Natural killer cell treated with Interleukin-12 subunit alpha and Interleukin-12 subunit beta and Interleukin-15 and Interleukin-18, amount 100 ng/mL, for 72 hours (primary cell): ENCODE measurements around the gene FDPS. TPM values are rescaled to one million over a fixed set of nuclear protein-coding genes. Genes with fewer than 3 reads are reported as not detected.
A peak's percentile ranks its signal among the peaks of the same experiment; 100 is the strongest.

Source experiments
- ATAC-seq, 2 donors: fragments of 150-1000 bp; cut with Tn5 transposase in 1 of 2; sonication (Bioruptor Pico), chemical (Tn5 transposase) in 1 of 2; 2 replicates each; pipeline ENCODE4 v1.10.0; 2021
- DNase-seq: peaks from one replicate; pipeline ENCODE4 v3.0.0; 2022; ENCODE audit warnings: low spot score
- H3K27ac Mint-ChIP-seq, 2 donors: 1 replicate in 1 of 2; 2 replicates in 1 of 2; pipeline ENCODE4 v1.8.0; 2022; ENCODE audit warnings: mixed read lengths in 2 of 2, mild to moderate bottlenecking in 1 of 2, moderate library complexity in 1 of 2
- H3K27me3 Mint-ChIP-seq, 2 donors: 1 replicate in 1 of 2; 2 replicates in 1 of 2; pipeline ENCODE4 v1.8.0; 2022; ENCODE audit warnings: mixed read lengths in 2 of 2
- H3K36me3 Mint-ChIP-seq: one replicate; pipeline ENCODE4 v1.8.0; 2022; ENCODE audit warnings: mixed read lengths
- H3K4me1 Mint-ChIP-seq, 2 donors: 1 replicate in 1 of 2; 2 replicates in 1 of 2; pipeline ENCODE4 v1.8.0; 2022; ENCODE audit warnings: low read depth in 2 of 2, mixed read lengths in 2 of 2, mild to moderate bottlenecking in 1 of 2
- H3K4me3 Mint-ChIP-seq: one replicate; pipeline ENCODE4 v1.8.0; 2022; ENCODE audit warnings: mixed read lengths
- H3K9me3 Mint-ChIP-seq: 2 replicates; pipeline ENCODE4 v1.8.0; 2022; ENCODE audit warnings: mixed read lengths
- total RNA-seq, 2 donors: library from RNA; stranded (reverse); gene quantifications; one replicate each; pipeline ENCODE4 v1.2.3, GENCODE V29; 2022

Gene FDPS
- total RNA-seq, 2 donors from 2014 or later = 251 to 386 TPM

- Mint-ChIP-seq H3K9me3 (no peaks in the 10 kb centered on the region), H3K4me1 (peaks cover 30 to 35% of the 10 kb centered on the region in 2 donors), H3K4me3 (no peak overlapping the region), H3K27me3 (no peaks in the 10 kb centered on the region), H3K27ac (no peak overlapping the region), H3K36me3 (peaks cover 15% of the 10 kb centered on the region)
- DNase-seq (no peak), ATAC-seq (no peak)
Observed at GRCh38 chr1:155316922-155317321, 8.3 kb downstream of the FDPS start.

- H3K4me1 Mint-ChIP-seq = peaks cover 30 to 33% of the 10 kb centered on the region in 2 donors
- ATAC-seq (no peak), DNase-seq (no peak)
- peaks cover 15% of the 10 kb centered on the region for H3K36me3 Mint-ChIP-seq
- no peaks in the 10 kb centered on the region for H3K27me3 Mint-ChIP-seq
- H3K4me3 Mint-ChIP-seq = no peak overlapping the region
- no peaks in the 10 kb centered on the region for H3K9me3 Mint-ChIP-seq
- H3K27ac Mint-ChIP-seq = no peak overlapping the region
Observed at GRCh38 chr1:155318082-155318481, 9.4 kb downstream of the FDPS start.

DNA sequence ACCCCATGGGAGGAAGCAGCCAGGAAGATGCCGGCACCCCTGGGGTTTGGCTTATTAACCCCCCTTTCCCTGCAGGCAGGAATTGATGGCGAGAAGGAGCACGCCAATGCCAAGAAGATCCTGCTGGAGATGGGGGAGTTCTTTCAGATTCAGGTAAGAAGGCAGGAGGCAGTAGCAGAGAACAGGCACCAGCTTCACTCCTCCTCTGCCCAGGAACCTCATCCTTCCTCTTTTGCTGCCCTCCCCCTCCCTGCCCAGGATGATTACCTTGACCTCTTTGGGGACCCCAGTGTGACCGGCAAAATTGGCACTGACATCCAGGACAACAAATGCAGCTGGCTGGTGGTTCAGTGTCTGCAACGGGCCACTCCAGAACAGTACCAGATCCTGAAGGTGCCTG, 10.9 kb downstream of the FDPS start:
- Mint-ChIP-seq H3K27ac (no peak overlapping the region), H3K4me3 (peak overlapping the region; percentile 54)
- ATAC-seq = no peak

GRCh38 chr1:155320252-155320651, 11.6 kb downstream of the FDPS start:
- Mint-ChIP-seq H3K4me1 (peaks cover 26 to 28% of the 10 kb centered on the region in 2 donors), H3K9me3 (no peaks in the 10 kb centered on the region), H3K27ac (peak overlapping the region in 1 of 2 donors; percentile 18), H3K4me3 (peak overlapping the region; percentile 54), H3K27me3 (no peaks in the 10 kb centered on the region), H3K36me3 (peaks cover 11% of the 10 kb centered on the region)
- DNase-seq (no peak), ATAC-seq (no peak)

More for the DNA sequence above, 10.9 kb downstream of the FDPS start:
- Mint-ChIP-seq H3K4me1 (peaks cover 26 to 28% of the 10 kb centered on the region in 2 donors), H3K27me3 (no peaks in the 10 kb centered on the region), H3K9me3 (no peaks in the 10 kb centered on the region), H3K36me3 (peaks cover 11% of the 10 kb centered on the region)
- DNase-seq = no peak

DNA sequence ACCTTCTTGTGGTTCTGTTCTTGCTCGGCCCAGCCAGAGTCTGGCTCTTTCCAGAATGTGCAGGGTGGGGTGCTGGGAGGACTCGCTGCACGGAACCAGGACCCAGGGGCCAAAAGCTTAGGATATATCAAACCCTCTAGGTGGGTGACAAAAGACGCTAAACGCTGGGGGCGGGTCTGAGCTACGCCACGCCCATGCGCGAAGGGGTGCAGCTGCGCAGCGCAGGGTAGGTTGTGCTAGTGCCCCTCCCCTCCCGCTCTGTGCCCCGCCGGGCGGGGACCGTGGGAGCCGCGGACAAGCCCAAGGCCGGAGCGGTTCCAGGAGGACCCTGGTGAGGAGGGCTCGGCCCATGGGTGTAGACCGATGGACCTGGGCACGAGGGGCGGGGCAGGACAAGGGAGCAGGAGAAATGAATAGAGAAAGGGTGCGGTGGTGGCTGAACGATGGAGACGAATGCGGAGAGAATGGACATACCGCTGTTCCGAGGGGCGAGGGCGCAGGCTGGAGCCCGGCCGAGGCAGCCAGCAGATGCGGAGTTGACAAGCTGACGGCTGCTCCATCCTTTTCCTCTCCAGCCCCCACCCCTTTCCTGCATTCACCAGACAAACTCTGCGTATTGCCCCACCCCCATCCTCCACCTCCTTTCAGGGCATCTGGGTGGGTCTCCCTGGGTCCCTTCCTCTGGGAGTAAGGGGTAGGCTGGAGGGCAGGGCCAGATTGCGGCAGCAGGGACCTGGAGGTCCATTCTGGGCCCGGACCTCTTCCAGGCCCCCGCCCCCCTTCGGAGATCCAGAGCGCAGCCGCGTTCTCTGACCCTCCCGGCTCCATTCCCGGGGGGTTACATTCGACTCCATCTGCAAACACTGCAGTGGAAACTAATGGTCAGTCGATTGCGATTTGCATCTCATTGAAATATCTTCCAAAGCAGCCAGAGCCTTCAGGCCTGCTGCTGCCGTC, 12.3 kb downstream of the FDPS start, which contains the start of gene RUSC1:
Gene RUSC1, plus strand, starts transcription at position 234 of the 957 bp plus-strand sequence. CDS start 880 bp downstream, outside the sequence.
- Mint-ChIP-seq H3K36me3 (peaks cover 11% of the 10 kb centered on the region), H3K27me3 (no peaks in the 10 kb centered on the region), H3K4me1 (peaks cover 27 to 30% of the 10 kb centered on the region in 2 donors), H3K9me3 (no peaks in the 10 kb centered on the region), H3K4me3 (peak within 1 kb of the TSS; percentile 70), H3K27ac (peak within 1 kb of the TSS; percentile 18 to 47)
- ATAC-seq (peak; percentile 16 to 22), DNase-seq (peak; percentile 78)

GRCh38 chr1:155321639-155322503, 13.2 kb downstream of the FDPS start:
- peak overlapping the region; percentile 70 for H3K4me3 Mint-ChIP-seq
- DNase-seq (no peak), ATAC-seq (no peak)
- H3K9me3 Mint-ChIP-seq = no peaks in the 10 kb centered on the region
- no peaks in the 10 kb centered on the region for H3K27me3 Mint-ChIP-seq
- peaks cover 11% of the 10 kb centered on the region for H3K36me3 Mint-ChIP-seq
- H3K27ac Mint-ChIP-seq = peak overlapping the region in 1 of 2 donors; percentile 47
- H3K4me1 Mint-ChIP-seq = peaks cover 29 to 35% of the 10 kb centered on the region in 2 donors

DNA sequence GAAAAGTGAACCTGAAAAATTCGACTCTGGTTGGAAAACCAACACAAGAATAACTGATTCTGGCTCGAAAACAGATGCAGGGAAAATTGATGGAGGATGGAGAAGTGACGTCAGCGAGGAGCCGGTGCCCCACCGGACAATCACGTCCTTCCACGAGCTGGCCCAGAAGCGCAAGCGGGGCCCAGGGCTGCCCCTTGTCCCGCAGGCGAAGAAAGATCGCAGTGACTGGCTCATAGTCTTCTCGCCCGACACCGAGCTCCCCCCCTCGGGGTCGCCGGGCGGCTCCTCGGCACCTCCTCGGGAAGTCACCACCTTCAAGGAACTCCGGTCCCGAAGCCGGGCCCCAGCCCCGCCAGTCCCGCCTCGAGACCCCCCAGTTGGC, 13.9 kb downstream of the FDPS start:
- Mint-ChIP-seq H3K27ac (peak overlapping the region in 1 of 2 donors; percentile 47), H3K9me3 (no peaks in the 10 kb centered on the region), H3K36me3 (peaks cover 11% of the 10 kb centered on the region), H3K27me3 (no peaks in the 10 kb centered on the region), H3K4me3 (peak overlapping the region; percentile 70), H3K4me1 (peaks cover 29 to 35% of the 10 kb centered on the region in 2 donors)
- DNase-seq (no peak), ATAC-seq (no peak)

DNA sequence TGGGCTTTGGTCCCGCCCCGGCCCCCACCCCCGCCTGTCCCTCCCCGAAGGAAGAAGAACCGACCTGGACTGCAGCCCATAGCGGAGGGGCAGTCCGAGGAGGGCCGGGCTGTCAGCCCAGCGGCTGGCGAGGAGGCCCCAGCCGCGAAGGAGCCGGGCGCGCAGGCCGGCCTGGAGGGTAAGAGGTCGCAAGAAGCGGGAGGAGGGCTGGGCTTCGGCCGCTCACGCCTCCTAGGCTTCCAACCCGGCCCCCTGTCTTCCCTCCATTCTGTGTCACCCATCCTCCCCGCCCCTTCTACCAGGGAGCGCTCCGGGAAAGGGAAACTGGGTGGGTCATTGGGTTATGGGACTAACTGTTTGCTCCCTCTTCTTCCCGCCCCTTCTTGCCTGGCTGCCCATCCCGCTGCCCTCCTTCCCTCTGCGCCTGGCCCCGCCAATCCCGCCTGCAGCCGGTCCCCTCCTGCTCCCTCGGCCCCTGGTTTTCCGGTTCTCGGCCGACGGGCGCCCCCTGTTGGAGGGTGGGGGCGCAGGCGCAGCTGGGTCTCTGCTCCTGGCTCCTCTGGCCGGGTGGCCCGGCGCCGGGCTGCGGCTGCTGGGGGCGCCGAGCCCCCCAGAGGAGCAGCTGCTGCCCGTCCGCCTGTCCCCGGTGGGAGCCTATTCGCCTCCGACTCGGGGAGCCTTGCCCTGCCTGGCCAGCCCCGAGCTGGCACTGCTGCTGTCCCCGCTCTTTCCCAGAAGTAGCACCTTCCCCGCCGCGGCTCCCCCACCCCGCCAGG, 14.5 kb downstream of the FDPS start:
- Mint-ChIP-seq H3K9me3 (no peaks in the 10 kb centered on the region), H3K4me3 (peak overlapping the region; percentile 92), H3K36me3 (peaks cover 11% of the 10 kb centered on the region), H3K27me3 (no peaks in the 10 kb centered on the region), H3K27ac (peak overlapping the region in 1 of 2 donors; percentile 21), H3K4me1 (peaks cover 31 to 35% of the 10 kb centered on the region in 2 donors)
- ATAC-seq (peak; percentile 68 to 73), DNase-seq (peak; percentile 90)

DNA sequence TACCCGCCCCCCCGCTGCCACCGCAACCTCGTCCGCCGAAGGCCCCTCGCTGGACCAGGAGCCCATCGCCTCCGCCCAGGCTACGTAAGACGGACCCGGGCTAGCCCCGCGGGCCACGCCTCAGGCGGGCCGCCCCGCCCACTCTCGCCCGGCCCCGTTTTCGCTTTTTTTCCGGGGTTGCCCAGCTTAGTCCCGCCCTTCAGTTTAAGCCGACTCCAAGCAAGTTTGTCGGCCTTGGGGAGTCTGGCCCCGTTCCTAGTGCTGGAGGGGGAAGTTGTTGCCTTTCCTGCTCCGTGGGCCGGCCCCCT, 15.0 kb downstream of the FDPS start:
- Mint-ChIP-seq H3K4me1 (peaks cover 31 to 34% of the 10 kb centered on the region in 2 donors), H3K4me3 (peak overlapping the region; percentile 92)

GRCh38 chr1:155324037-155324716, 15.5 kb downstream of the FDPS start:
- H3K27ac Mint-ChIP-seq = peak overlapping the region; percentile 44 to 83
- ATAC-seq (peak; percentile 89), DNase-seq (peak; percentile 95)
- peak overlapping the region; percentile 92 for H3K4me3 Mint-ChIP-seq
- peaks cover 6% of the 10 kb centered on the region for H3K36me3 Mint-ChIP-seq
- H3K27me3 Mint-ChIP-seq = no peaks in the 10 kb centered on the region
- no peaks in the 10 kb centered on the region for H3K9me3 Mint-ChIP-seq
- H3K4me1 Mint-ChIP-seq = peaks cover 27 to 29% of the 10 kb centered on the region in 2 donors

More for the DNA sequence above, 15.0 kb downstream of the FDPS start:
- Mint-ChIP-seq H3K27ac (peak overlapping the region; percentile 44 to 83), H3K9me3 (no peaks in the 10 kb centered on the region), H3K36me3 (peaks cover 11% of the 10 kb centered on the region), H3K27me3 (no peaks in the 10 kb centered on the region)
- peak; percentile 86 for DNase-seq
- peak; percentile 79 to 84 for ATAC-seq

- peak; percentile 62 for DNase-seq
- Mint-ChIP-seq H3K36me3 (peaks cover 3% of the 10 kb centered on the region), H3K4me1 (peaks cover 22 to 24% of the 10 kb centered on the region in 2 donors), H3K27me3 (no peaks in the 10 kb centered on the region), H3K4me3 (peak overlapping the region; percentile 92), H3K27ac (peak overlapping the region; percentile 18 to 44), H3K9me3 (no peaks in the 10 kb centered on the region)
- ATAC-seq = no peak
Observed at GRCh38 chr1:155324717-155325602, 16.3 kb downstream of the FDPS start.

GRCh38 chr1:155325603-155325893, 16.9 kb downstream of the FDPS start:
- Mint-ChIP-seq H3K4me1 (peaks cover 17 to 18% of the 10 kb centered on the region in 2 donors), H3K27ac (peak overlapping the region; percentile 18 to 32), H3K4me3 (peak overlapping the region; percentile 92), H3K27me3 (no peaks in the 10 kb centered on the region), H3K9me3 (no peaks in the 10 kb centered on the region), H3K36me3 (peaks cover 2% of the 10 kb centered on the region)
- DNase-seq = no peak
- no peak for ATAC-seq
